ENCODE results near the gene SAMD4A.

The SAMD4A gene

GRCh38 chr14:54766276-54767138 is 199.6 kb downstream of the SAMD4A start:
- Histone ChIP-seq H3K27me3 (ENCODE audit: insufficient read depth, low read depth) (no peaks in the 10 kb centered on the region), H3K4me2 (no peak overlapping the region), H4K20me1 (ENCODE audit: insufficient read depth) (no peaks in the 10 kb centered on the region), H3K27ac (no peak overlapping the region), H2AFZ (ENCODE audit: low read depth) (no peak overlapping the region), H3K4me3 (IDR thresholded peaks at IDR 0.05; ENCODE audit: insufficient read depth, low read depth, low read length) (no peak overlapping the region), H3K4me1 (ENCODE audit: low read depth, poor library complexity, severe bottlenecking) (no peaks in the 10 kb centered on the region), H3K79me2 (ENCODE audit: insufficient read depth, low read depth) (no peaks in the 10 kb centered on the region), H3K36me3 (ENCODE audit: insufficient read depth) (no peaks in the 10 kb centered on the region), H3K9ac (no peak overlapping the region)
- TF ChIP-seq CTCF (conservative IDR thresholded peaks at IDR 0.05; ENCODE audit: low read depth, low read length), result no peak

- H3K79me2 ChIP-seq (ENCODE audit: insufficient read depth, low read depth), result no peaks in the 10 kb centered on the region
- TF ChIP-seq CTCF (conservative IDR thresholded peaks at IDR 0.05; ENCODE audit: low read depth, low read length), result no peak
- no peak overlapping the region for H3K27ac ChIP-seq
- H3K4me3 ChIP-seq (IDR thresholded peaks at IDR 0.05; ENCODE audit: insufficient read depth, low read depth, low read length), result no peak overlapping the region
- H3K36me3 ChIP-seq (ENCODE audit: insufficient read depth), result no peaks in the 10 kb centered on the region
- H2AFZ ChIP-seq (ENCODE audit: low read depth), result no peak overlapping the region
- no peaks in the 10 kb centered on the region for H4K20me1 ChIP-seq (ENCODE audit: insufficient read depth)
- H3K4me2 ChIP-seq, result no peak overlapping the region
- no peak overlapping the region for H3K9ac ChIP-seq
- H3K27me3 ChIP-seq (ENCODE audit: insufficient read depth, low read depth), result no peaks in the 10 kb centered on the region
- no peaks in the 10 kb centered on the region for H3K4me1 ChIP-seq (ENCODE audit: low read depth, poor library complexity, severe bottlenecking)
Observed at GRCh38 chr14:54767139-54767431, 200.2 kb downstream of the SAMD4A start.

GRCh38 chr14:54767450-54767849 is 200.5 kb downstream of the SAMD4A start:
- Histone ChIP-seq H3K9ac (no peak overlapping the region), H3K27ac (no peak overlapping the region), H2AFZ (ENCODE audit: low read depth) (no peak overlapping the region), H4K20me1 (ENCODE audit: insufficient read depth) (no peaks in the 10 kb centered on the region), H3K27me3 (ENCODE audit: insufficient read depth, low read depth) (no peaks in the 10 kb centered on the region), H3K79me2 (ENCODE audit: insufficient read depth, low read depth) (no peaks in the 10 kb centered on the region), H3K4me2 (no peak overlapping the region), H3K36me3 (ENCODE audit: insufficient read depth) (no peaks in the 10 kb centered on the region), H3K4me1 (ENCODE audit: low read depth, poor library complexity, severe bottlenecking) (no peaks in the 10 kb centered on the region), H3K4me3 (IDR thresholded peaks at IDR 0.05; ENCODE audit: insufficient read depth, low read depth, low read length) (no peak overlapping the region)
- TF ChIP-seq CTCF (conservative IDR thresholded peaks at IDR 0.05; ENCODE audit: low read depth, low read length), result no peak

GRCh38 chr14:54768501-54769129 is 201.7 kb downstream of the SAMD4A start:
- H3K4me1 ChIP-seq (ENCODE audit: low read depth, poor library complexity, severe bottlenecking), result no peaks in the 10 kb centered on the region
- H4K20me1 ChIP-seq (ENCODE audit: insufficient read depth), result no peaks in the 10 kb centered on the region
- no peaks in the 10 kb centered on the region for H3K36me3 ChIP-seq (ENCODE audit: insufficient read depth)
- no peak overlapping the region for H3K4me3 ChIP-seq (IDR thresholded peaks at IDR 0.05; ENCODE audit: insufficient read depth, low read depth, low read length)
- no peak overlapping the region for H3K9ac ChIP-seq
- no peak overlapping the region for H2AFZ ChIP-seq (ENCODE audit: low read depth)
- TF ChIP-seq CTCF (conservative IDR thresholded peaks at IDR 0.05; ENCODE audit: low read depth, low read length), result no peak
- no peak overlapping the region for H3K27ac ChIP-seq
- H3K79me2 ChIP-seq (ENCODE audit: insufficient read depth, low read depth), result no peaks in the 10 kb centered on the region
- no peak overlapping the region for H3K4me2 ChIP-seq
- H3K27me3 ChIP-seq (ENCODE audit: insufficient read depth, low read depth), result no peaks in the 10 kb centered on the region

Data from KMS-11 (cell line).